NCI-H2171 (cell line): ENCODE results near the gene S100A7.

Source experiments
- DNase-seq: peaks from one replicate; lab custom pipeline; 2025; lab: John Stamatoyannopoulos, UW

The S100A7 gene

GRCh38 chr1:153460551-153460950 is at the start of gene S100A7:
Gene S100A7, minus strand, starts transcription at chr1:153460651. Its CDS starts 1,638 bp downstream, at chr1:153459013.
- DNase-seq, result no peak

DNA sequence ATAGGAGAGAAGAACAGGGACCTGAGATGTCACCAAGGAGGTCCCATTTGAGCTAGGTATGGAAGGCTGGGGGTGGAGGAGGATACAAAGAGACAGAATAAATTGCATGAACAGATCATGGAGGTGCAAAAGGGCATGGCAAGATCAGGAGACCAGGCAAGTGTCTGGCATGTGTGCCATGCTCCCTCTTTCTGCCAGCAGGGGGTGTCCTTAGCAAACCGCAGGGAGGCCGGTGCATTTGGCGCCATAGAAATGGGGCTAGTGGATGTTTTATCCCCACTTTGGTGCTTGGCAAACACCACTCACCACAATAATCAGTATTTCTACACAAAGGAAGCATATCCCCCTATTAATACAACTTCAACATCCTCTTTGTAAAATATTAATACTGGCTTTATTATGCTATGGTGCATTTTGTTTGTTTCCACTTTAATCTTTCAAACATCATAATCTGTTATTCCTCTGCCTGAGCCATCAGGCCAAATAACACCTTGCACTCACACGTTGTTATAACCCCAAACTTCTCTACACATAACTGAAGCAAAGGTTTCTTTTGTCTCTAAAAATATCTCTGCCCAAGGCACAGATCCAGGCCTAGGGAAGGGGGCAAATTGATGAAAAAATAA is 49.4 kb upstream of the S100A7 start:
- no peak for DNase-seq

DNA sequence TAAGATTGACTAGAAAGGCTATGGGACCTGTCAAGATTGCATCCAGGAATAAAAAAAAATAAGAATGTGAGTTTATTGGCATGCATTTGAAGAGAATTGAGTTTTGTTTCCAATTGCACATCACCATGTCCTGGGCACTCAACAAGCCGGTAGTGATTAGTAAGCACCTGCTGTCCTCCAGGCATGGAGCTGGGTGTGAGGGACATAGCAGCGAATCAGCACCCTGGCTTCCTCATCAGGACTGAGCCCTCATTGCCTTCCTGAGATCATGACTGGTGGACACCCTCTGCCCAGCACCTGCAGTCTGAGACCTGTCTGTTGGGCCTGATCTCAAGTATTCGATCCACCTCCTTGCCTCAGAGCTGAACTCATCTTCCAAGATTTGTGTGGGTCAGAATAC is 48.6 kb upstream of the S100A7 start:
- no peak for DNase-seq

DNA sequence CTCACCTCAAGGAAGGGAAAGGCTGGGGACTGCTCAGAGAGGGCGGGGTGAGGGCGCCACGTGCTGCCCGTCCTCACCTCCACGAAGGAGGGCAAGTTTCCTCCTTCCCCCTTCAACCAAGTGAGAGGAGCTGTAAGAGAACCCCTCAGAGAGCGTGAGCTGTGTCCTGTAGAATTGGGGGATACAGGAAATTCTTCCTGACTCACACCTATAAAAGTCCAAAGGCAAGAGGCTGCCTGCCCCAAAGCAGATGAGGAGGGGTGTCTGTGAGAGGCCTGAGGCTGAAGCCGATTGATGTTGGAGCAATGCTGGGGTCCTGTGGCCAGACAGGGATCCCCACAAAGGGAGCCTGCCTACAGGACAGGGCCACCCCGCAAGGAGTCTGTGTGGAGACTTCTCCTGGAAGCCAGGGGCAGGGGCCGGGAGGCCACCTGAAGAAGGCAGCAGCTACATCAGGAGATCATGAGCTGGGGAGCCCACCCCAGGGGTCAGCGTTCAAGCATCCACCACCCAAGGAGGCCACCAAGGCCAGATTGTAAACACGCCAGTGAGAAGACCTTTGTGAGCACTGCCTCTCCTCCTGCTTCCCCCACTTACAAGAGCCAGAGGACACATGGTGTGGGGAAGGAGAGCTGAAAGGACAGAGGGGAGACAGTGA is 47.6 kb upstream of the S100A7 start:
- DNase-seq, result no peak

DNA sequence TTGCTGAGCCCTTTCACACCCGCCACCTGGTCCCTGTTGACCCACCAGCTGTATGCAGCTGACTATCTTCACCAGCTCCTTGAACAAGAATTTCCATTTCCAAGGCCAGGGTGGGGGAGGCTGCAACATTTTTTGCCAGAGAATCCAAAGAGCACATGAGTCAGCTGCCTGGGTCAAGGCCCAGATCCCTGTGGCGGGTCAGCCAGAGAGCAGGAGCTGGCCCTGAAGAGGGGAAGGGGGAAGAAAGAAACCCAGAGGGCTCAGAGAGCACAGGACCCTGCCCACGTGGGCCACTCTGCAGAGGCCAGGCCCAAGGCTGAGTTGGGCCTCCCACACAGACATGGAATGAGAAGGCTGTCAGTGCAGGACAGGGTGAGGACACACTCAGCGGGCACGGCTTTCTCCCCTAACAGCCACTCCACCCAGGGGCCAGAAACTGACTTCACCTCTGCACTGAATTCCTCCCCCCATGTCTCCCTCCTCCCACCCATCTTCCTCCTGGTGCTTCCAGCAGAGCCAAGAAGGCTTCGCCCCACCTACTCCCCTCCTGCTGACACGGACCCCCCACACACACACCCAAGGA is 46.5 kb upstream of the S100A7 start:
- no peak for DNase-seq

GRCh38 chr1:153506386-153506785 is 45.9 kb upstream of the S100A7 start:
- no peak for DNase-seq

DNA sequence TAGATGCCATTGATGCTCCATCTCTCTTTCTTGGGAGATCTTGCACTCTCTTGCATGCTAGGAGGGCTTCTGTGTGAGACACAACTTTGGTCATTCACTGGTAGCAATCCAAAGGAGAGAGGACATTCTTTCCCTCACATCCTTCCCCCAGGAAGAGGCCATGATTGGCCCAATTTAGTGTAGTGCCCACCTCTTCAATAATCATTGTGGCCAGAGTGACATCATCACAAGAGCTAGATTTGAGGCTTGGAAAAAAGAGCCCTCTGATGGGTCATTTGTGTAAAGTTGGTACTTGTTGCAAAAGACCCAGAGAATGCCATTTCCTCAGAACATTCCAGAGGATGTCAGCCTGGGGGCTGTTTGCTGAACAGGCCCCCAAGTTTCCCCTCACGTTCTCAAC is 45.1 kb upstream of the S100A7 start:
- no peak for DNase-seq

GRCh38 chr1:153503766-153504165 is 43.3 kb upstream of the S100A7 start:
- DNase-seq, result no peak

- DNase-seq, result no peak
Measured at GRCh38 chr1:153498746-153499145, 38.3 kb upstream of the S100A7 start.

- no peak for DNase-seq
Measured at GRCh38 chr1:153495536-153495935, 35.1 kb upstream of the S100A7 start.

DNA sequence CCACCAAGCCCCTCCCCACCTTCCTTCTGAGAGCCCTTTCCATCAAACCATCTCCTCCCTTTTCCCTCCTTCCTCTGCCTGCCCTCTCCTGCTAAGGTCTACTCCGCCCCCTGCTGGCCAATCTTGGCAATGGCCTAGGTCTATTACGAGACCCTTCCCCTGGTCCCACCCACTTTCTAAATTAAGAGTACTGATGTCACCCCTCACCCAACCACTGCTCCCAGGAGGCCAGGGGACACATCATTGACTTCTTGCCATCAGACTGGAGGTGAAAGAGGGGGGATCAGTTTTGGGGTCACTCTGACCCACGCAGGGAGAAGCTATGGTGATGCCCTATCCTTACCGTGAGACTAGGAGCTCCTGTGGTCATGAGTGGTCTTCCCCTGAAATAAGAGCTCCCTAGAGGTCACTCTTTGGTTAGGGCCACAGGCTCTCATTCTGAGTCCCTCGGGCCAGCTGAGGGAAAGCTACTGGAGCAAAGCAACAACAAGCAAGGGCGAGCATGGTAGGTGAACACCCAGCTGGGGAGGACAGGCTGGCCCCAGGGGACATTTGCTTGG is 34.6 kb upstream of the S100A7 start:
- peak; percentile 71 for DNase-seq

GRCh38 chr1:153493343-153493960 is 33.0 kb upstream of the S100A7 start:
- DNase-seq, result no peak

DNA sequence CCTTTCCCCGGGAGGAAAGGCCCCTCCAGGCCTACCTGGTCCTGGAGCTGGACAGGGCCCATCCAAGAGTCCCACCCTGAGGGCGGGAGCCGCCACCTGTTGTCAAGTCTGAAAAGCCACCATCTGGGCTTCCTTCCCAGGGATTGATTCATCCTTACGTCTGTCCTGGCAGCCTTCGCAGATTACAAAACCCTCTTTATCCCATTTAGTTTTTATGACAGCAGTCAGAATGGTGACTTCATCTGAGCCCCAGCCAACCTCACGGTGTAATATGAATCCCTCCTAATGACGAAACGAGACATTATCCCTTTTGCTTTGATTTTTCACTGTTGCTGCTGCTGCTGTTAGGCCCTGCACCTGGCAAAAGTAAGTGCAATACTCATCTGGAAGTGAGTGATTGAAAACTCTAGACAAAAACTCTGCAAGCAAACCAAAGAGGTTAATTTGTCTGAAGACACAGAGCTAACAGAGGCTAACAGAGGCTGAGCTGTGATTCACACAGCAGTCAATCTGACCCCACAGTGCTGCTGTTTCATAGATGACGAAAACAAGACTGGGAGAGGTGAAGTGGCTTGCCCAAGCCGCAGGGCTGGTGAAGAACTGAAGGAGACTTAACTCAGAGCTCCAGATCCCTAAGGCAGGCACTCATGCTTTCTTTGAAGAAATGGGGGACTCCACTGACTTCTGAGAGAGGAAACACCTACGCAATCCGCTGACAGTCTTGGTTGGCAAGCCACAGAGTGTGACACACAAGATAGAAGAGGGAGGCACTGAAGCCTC is 30.0 kb upstream of the S100A7 start:
- peak; percentile 55 for DNase-seq

DNA sequence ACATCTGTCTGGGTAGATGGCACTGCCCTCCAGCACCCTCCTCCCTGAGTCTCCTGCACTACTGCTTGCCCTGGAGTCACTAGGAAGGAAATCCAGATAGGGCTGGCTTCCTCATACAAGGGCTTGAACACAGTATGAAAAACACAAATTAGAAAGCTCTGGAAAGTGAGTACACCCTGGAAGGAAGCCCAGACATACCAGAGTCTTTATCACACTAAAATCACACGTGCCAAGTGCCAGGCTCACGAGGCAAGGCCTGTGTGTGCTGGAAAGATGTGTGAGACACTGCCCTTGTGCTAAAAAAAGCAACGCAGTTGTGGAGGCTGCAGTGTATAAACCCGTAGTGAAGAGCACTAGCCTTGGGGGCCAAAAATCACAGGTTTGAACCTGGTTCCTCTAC is 28.3 kb upstream of the S100A7 start:
- DNase-seq, result no peak

DNA sequence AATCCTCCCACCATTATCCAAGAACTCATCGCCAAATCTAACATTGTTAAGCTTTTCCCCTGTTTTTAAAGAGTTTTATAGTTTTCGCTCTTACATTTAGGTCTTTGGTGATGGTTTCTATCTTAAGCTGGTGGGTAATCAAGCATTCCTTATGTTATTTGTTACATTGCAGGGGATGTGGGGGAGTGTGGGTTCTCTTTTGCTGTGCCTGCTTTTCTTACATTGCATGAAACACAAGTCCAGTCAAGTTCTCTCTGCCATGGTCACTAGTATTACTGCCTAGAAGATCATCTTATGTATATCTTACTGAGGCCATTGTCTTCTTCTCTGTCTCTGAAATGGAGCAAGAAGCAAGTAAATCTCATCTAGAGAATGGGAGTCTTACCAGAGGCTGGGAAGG is 27.3 kb upstream of the S100A7 start:
- DNase-seq, result no peak

GRCh38 chr1:153485863-153486262 is 25.4 kb upstream of the S100A7 start:
- DNase-seq, result peak; percentile 0

DNA sequence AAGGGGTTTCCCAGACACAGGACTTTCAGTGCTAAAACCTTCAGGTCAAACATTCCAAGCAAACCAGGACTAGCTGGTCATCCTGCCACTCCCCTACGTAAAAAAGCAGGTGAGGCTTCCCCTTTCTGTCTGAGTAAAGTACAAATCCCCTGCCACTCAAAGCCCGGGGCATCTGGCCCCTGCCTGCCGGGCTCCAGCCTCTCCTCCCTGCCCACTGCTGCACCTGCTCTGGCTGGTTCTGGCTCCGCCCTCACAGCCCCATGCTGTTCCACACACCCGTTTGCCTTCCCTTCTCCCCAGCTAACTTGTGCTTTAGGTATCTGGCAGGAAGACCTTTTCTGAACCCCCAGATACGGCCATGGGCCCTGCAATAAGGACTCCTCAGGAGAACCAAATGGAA is 23.3 kb upstream of the S100A7 start:
- peak; percentile 9 for DNase-seq

- DNase-seq, result no peak
Measured at GRCh38 chr1:153481124-153481523, 20.7 kb upstream of the S100A7 start.

DNA sequence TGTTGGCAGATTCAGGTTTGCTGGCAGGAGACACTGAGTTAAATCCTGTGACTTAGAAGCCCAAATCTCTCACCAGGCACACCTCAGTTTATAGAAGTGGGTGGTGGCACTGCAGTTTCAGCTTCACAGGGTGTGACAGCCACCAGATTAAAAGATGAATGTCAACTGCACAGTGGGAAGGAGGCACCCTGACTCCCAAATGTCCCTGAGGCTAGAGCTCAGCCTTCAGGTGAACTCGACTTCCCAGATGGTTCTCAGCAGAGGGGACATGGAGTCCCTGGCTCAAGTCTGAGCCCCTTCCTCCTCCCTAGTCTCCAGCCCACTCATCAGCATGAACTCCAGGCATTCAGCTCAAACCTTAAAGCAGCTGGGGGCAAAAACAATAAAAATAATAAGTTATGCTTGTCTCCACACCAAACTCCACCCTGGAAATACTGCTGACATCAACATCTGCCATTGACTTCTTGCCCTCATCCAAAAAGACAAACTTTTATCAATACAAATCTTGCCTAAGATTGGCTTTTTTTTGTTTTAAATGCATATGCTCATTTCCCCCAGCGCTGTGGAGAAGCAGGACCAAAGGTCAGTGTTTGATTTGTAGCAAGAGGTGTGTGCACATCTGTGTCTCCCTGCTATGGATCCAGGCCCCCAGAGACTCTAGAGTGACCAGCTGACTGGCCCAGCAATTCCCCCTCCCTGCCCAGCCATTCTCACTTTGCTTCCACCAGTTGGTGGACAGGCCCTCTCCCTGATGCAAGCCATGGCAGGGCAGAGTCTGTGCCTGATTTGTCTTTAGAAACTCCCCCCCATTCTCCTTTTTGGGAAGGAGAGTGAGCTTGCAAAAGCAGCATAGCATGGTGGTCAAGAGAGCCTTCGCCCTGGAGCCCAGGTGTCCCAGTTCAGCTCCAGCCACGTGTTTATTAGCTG is 18.5 kb upstream of the S100A7 start:
- DNase-seq, result no peak

GRCh38 chr1:153478047-153478691 is 17.7 kb upstream of the S100A7 start:
- DNase-seq, result no peak
